ENCODE measurements around the gene SLC9A2.
A peak's percentile ranks its signal among the peaks of the same experiment; 100 is the strongest.

Gene SLC9A2

GRCh38 chr2:102726128-102727087, 107.1 kb downstream of the SLC9A2 start:
- DNase-seq (ENCODE audit: low spot score) = no peak

- DNase-seq (ENCODE audit: low spot score) = no peak
Measured at GRCh38 chr2:102735416-102736109, 116.2 kb downstream of the SLC9A2 start.

- peak; percentile 13 for DNase-seq (ENCODE audit: low spot score)
Measured at GRCh38 chr2:102736110-102736409, 116.7 kb downstream of the SLC9A2 start.

GRCh38 chr2:102736410-102737409, 117.4 kb downstream of the SLC9A2 start:
- DNase-seq (ENCODE audit: low spot score) = peak; percentile 83

GRCh38 chr2:102737431-102737830, 118.1 kb downstream of the SLC9A2 start:
- DNase-seq (ENCODE audit: low spot score) = no peak

- DNase-seq (ENCODE audit: low spot score) = no peak
Measured at GRCh38 chr2:102743259-102743658, 123.9 kb downstream of the SLC9A2 start.

GRCh38 chr2:102748107-102748506, 128.8 kb downstream of the SLC9A2 start:
- no peak for DNase-seq (ENCODE audit: low spot score)

GRCh38 chr2:102749938-102750337, 130.6 kb downstream of the SLC9A2 start:
- DNase-seq (ENCODE audit: low spot score) = no peak

GRCh38 chr2:102753563-102754159, 134.3 kb downstream of the SLC9A2 start:
- DNase-seq (ENCODE audit: low spot score) = no peak

GRCh38 chr2:102754456-102755145, 135.2 kb downstream of the SLC9A2 start:
- DNase-seq (ENCODE audit: low spot score) = no peak

- DNase-seq (ENCODE audit: low spot score) = no peak
Measured at GRCh38 chr2:102755284-102755683, 135.9 kb downstream of the SLC9A2 start.

- DNase-seq (ENCODE audit: low spot score) = no peak
Measured at GRCh38 chr2:102758439-102758838, 139.1 kb downstream of the SLC9A2 start.
